Neural cell (in vitro differentiated cells): Measurements from ENCODE around the gene LMF2. TPM values are rescaled to one million over a fixed set of nuclear protein-coding genes. Genes with fewer than 3 reads are reported as not detected.

ENCODE experiments used
- H2AFZ ChIP-seq: fragments of 200-600, 300-800 bp; sonication (generic), shearing (Covaris generic); 2 replicates; pipeline ENCODE4 v1.6.0; 2014; ENCODE audit warnings: low read depth, mild to moderate bottlenecking, antibody characterized with exemption, low read length, moderate library complexity
- H3F3A ChIP-seq: fragments of 200-600 bp; shearing (Covaris generic); 2 replicates; pipeline ENCODE4 v1.6.1; 2016; ENCODE audit warnings: mild to moderate bottlenecking, moderate library complexity, mixed read lengths, antibody characterized with exemption, low read length; ENCODE audit not compliant: insufficient read depth, poor library complexity, severe bottlenecking
- H3K27ac ChIP-seq: fragments of 200-600, 300-800 bp; sonication (generic), shearing (Covaris generic); 2 replicates; pipeline ENCODE4 v1.5.1; 2014; ENCODE audit warnings: mild to moderate bottlenecking, low read length, moderate library complexity
- H3K27me3 ChIP-seq: fragments of 300-800, 200-600 bp; sonication (generic), shearing (Covaris generic); 2 replicates; pipeline ENCODE4 v1.6.0; 2014; ENCODE audit warnings: mild to moderate bottlenecking, low read depth, low read length, moderate library complexity; ENCODE audit not compliant: insufficient read depth
- H3K36me3 ChIP-seq: fragments of 300-800, 200-600 bp; sonication (generic), shearing (Covaris generic); 2 replicates; pipeline ENCODE4 v1.5.1; 2014; ENCODE audit warnings: mild to moderate bottlenecking, antibody characterized with exemption, low read length, moderate library complexity; ENCODE audit not compliant: insufficient read depth
- H3K4me2 ChIP-seq: fragments of 300-800, 200-600 bp; sonication (generic), shearing (Covaris generic); 2 replicates; pipeline ENCODE4 v1.6.0; 2014; ENCODE audit warnings: mild to moderate bottlenecking, low read length
- H3K4me3 ChIP-seq: fragments of 300-800, 200-600 bp; sonication (generic), shearing (Covaris generic); 2 replicates; pipeline ENCODE4 v1.5.1; 2014; ENCODE audit warnings: mild to moderate bottlenecking, low read length, moderate library complexity
- H3K79me2 ChIP-seq: fragments of 200-600 bp; shearing (Covaris generic); replicated peaks from 2 replicates; pipeline ENCODE4 v1.6.0; 2014; ENCODE audit warnings: mild to moderate bottlenecking, low read length, moderate library complexity; ENCODE audit not compliant: insufficient read depth
- H3K9ac ChIP-seq: fragments of 300-800, 200-600 bp; sonication (generic), shearing (Covaris generic); 2 replicates; pipeline ENCODE4 v1.6.1; 2016; ENCODE audit warnings: mild to moderate bottlenecking, low read length, mixed read lengths
- H3K9me2 ChIP-seq: fragments of 200-600 bp; shearing (Covaris generic); 2 replicates; pipeline ENCODE4 v1.6.1; 2016; ENCODE audit warnings: mild to moderate bottlenecking, low read length, mixed read lengths; ENCODE audit not compliant: insufficient read depth
- H3K9me3 ChIP-seq: fragments of 200-600, 300-800 bp; sonication (generic), shearing (Covaris generic); 2 replicates; pipeline ENCODE4 v1.6.1; 2016; ENCODE audit warnings: mild to moderate bottlenecking, mixed run types, low read length, moderate library complexity, mixed read lengths
- H4K20me1 ChIP-seq: fragments of 200-600 bp; shearing (Covaris generic); 2 replicates; pipeline ENCODE4 v1.6.1; 2016; ENCODE audit warnings: mild to moderate bottlenecking, mixed run types; ENCODE audit not compliant: insufficient read depth
- EP300 ChIP-seq: fragments of 450-650 bp; conservative IDR thresholded peaks from 2 replicates; pipeline ENCODE4 v1.6.1; 2014; ENCODE audit warnings: antibody characterized with exemption, mild to moderate bottlenecking, moderate library complexity; ENCODE audit not compliant: poor library complexity, severe bottlenecking
- EZH2 ChIP-seq: fragments of 200-600, 300-800 bp; shearing (Covaris generic), sonication (generic); IDR thresholded peaks from 2 replicates; pipeline ENCODE4 v1.6.1; 2014; ENCODE audit warnings: antibody characterized with exemption, low read length, borderline replicate concordance, mild to moderate bottlenecking; ENCODE audit not compliant: insufficient read depth, poor library complexity, severe bottlenecking
- MXI1 ChIP-seq: fragments of 450-650 bp; conservative IDR thresholded peaks from 2 replicates; pipeline ENCODE4 v1.6.1; 2014; ENCODE audit warnings: antibody characterized with exemption, mild to moderate bottlenecking; ENCODE audit not compliant: poor library complexity, severe bottlenecking
- POLR2AphosphoS5 ChIP-seq: IDR thresholded peaks from 2 replicates; pipeline ENCODE4 v1.6.1; 2012
- RAD21 ChIP-seq: fragments of 450-650 bp; conservative IDR thresholded peaks from 2 replicates; pipeline ENCODE4 v1.6.1; 2014; ENCODE audit warnings: antibody characterized with exemption, mild to moderate bottlenecking, moderate library complexity
- REST ChIP-seq: IDR thresholded peaks from 2 replicates; pipeline ENCODE4 v1.6.1; 2012; ENCODE audit warnings: borderline replicate concordance
- SMC3 ChIP-seq: fragments of 450-650 bp; conservative IDR thresholded peaks from 2 replicates; pipeline ENCODE4 v1.6.1; 2014; ENCODE audit warnings: antibody characterized with exemption, mild to moderate bottlenecking, moderate library complexity; ENCODE audit not compliant: poor library complexity
- TAF1 ChIP-seq: IDR thresholded peaks from 2 replicates; pipeline ENCODE4 v1.6.1; 2012; ENCODE audit warnings: low read depth
- polyA plus RNA-seq: library from polyadenylated mRNA; depleted of rRNA; stranded (reverse); fragments of >200 nt; gene quantifications from 2 replicates; pipeline ENCODE4 v1.2.3, GENCODE V29; 2014
- TF ChIP-seq, protein P1 (sequence below): fragments of 450-650 bp; IDR thresholded peaks from 2 replicates; pipeline ENCODE4 v1.5.1; 2014; ENCODE audit warnings: antibody characterized with exemption, mild to moderate bottlenecking, moderate library complexity; ENCODE audit not compliant: poor library complexity, severe bottlenecking

Gene LMF2
- polyA plus RNA-seq, 1 donor from 2014 or later: 76.5 TPM

DNA sequence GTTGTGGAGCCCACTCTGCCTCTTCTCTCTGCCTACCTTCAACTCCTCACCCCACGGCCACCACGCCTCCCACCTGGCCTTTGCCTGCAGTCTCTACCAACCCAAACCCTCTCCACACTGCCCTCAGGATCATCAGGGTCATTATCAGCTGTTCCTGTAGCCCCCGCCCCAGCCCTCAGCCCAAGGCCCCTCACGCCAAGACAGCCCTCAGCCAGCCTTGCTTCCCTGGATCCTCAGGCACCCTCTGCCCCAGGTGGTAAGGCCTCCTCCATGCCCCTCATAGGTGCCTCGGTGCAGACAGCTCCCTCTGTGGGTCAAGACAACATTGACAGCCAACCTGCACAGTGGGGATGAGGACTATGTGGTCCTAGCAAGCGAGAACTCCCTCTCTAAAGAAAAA is 34.4 kb downstream of the LMF2 start:
- Histone ChIP-seq H3K4me2 (peak overlapping the region; percentile 54), H4K20me1 (peaks cover 45% of the 10 kb centered on the region), H3F3A (no peaks in the 10 kb centered on the region), H3K9me2 (no peaks in the 10 kb centered on the region), H3K36me3 (no peaks in the 10 kb centered on the region), H3K9me3 (no peaks in the 10 kb centered on the region), H3K79me2 (peaks cover 39% of the 10 kb centered on the region), H3K9ac (peak overlapping the region; percentile 84), H3K27ac (no peak overlapping the region), H2AFZ (no peak overlapping the region), H3K27me3 (no peaks in the 10 kb centered on the region), H3K4me3 (peak overlapping the region; percentile 93)
- TF ChIP-seq, protein P1, sequence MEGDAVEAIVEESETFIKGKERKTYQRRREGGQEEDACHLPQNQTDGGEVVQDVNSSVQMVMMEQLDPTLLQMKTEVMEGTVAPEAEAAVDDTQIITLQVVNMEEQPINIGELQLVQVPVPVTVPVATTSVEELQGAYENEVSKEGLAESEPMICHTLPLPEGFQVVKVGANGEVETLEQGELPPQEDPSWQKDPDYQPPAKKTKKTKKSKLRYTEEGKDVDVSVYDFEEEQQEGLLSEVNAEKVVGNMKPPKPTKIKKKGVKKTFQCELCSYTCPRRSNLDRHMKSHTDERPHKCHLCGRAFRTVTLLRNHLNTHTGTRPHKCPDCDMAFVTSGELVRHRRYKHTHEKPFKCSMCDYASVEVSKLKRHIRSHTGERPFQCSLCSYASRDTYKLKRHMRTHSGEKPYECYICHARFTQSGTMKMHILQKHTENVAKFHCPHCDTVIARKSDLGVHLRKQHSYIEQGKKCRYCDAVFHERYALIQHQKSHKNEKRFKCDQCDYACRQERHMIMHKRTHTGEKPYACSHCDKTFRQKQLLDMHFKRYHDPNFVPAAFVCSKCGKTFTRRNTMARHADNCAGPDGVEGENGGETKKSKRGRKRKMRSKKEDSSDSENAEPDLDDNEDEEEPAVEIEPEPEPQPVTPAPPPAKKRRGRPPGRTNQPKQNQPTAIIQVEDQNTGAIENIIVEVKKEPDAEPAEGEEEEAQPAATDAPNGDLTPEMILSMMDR: peak; percentile 16
- no peak for TF ChIP-seq POLR2AphosphoS5
- TF ChIP-seq MXI1: no peak
- TF ChIP-seq REST: no peak

DNA sequence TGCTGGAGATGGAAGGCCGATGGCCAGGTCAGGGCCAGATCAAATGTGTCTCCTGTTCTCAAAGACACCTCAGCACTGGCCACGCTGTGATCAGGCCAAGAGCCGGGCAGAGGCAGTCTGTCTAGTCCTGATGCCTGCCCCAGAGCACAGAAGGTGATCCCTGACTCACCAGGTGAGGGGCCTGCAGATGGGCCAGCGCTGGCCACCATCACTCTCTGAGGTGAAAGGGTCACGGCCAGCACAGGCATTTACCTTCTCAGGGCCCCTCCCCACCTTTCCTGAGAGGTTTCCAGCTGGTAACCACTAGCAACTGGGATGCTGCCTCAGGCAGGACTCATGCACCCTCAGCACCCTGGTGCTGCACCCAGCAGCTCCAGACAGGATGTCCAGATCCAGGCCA is 35.5 kb downstream of the LMF2 start:
- no peak overlapping the region for H3K9ac ChIP-seq

More for the DNA sequence above, 35.5 kb downstream of the LMF2 start:
- Histone ChIP-seq H4K20me1 (peaks cover 46% of the 10 kb centered on the region), H3K36me3 (no peaks in the 10 kb centered on the region), H3K9me2 (no peaks in the 10 kb centered on the region), H3K79me2 (peaks cover 39% of the 10 kb centered on the region), H3K9me3 (no peaks in the 10 kb centered on the region), H3F3A (no peaks in the 10 kb centered on the region), H2AFZ (no peak overlapping the region), H3K4me3 (no peak overlapping the region), H3K27ac (no peak overlapping the region), H3K27me3 (no peaks in the 10 kb centered on the region), H3K4me2 (no peak overlapping the region)
- TF ChIP-seq SMC3 (no peak), POLR2AphosphoS5 (no peak), MXI1 (no peak), EP300 (no peak), EZH2 (no peak), RAD21 (no peak), REST (no peak), TAF1 (no peak)
- TF ChIP-seq, protein P1: no peak
